ENCODE results near the gene THEMIS.
"Not testable (repeated sequence)": the region's sequence is repeated elsewhere in the genome, so short reads cannot be mapped to it uniquely, and the experiment has no call there.

The THEMIS gene

DNA sequence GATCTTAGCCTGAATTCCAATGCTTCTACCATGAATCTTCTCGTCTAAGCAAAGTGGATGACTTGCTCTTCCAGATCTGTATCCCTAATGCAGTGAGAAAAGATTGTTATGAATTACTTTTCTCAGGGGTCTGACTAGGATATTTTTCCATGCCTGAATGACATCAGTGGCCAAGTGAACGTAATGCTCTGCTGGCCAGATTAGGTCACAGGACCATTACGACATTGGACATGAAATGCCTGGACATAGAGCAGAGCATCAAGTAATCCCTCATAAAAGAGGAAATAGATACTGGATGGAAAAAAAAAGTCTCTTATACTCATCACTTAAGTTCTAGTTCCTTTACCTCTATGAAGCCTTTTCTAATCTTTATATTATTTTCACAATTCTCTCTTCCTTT, 12.1 kb upstream of the THEMIS start:
- DNase-seq (ENCODE audit: low spot score): no peak

DNA sequence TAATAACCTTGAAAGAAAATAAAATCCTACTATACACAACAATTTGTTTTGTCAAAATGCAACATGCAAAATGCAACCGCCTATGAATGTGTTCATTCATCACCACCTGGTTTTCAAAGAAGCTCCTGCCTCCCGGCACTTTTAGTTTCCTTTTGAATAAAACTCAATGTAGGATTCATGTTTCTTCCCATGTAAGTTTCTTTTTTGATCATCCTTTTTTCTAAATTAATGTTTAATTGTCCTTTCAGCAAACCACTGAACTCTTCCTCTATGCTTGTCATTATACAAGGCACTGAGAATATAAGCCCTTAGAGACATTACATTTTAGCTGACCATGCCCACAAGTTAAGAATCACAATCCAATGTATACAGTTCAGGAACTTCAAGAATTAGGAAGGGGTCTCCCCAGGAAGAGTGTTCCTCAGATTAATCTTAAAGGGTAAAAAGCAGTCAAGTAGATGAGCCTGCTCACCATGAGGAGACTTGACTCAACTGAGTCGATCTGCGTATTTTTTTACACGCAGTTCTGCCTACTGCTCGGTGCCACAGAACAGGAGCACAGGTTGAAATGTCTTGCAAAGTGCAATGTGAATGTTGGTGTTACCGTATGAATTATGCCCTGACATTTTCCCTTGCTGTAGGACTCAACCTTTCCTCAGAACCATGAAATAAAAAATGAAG, 7.2 kb upstream of the THEMIS start:
- peak; percentile 90 for DNase-seq (ENCODE audit: low spot score)

DNA sequence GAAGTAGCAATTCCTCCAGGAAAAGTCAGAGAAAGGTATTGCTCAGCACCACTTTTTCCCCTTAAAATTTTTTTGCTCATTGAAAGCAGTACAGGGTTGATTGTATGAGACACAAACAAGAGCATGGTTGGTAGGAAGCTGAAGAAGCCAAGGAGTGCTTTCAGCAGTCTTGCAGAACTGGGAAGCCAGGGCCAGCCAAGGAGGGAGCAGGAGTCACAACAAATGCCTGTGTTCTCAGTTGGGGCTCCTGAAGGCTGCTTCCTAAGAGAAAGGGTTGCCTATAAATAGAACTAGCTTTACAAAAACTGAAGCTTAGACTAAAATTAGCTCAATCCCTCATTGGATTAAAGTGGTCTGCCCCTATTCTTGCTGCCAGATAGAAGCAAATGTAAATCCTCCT, 3.3 kb upstream of the THEMIS start:
- no peak for DNase-seq (ENCODE audit: low spot score)

DNA sequence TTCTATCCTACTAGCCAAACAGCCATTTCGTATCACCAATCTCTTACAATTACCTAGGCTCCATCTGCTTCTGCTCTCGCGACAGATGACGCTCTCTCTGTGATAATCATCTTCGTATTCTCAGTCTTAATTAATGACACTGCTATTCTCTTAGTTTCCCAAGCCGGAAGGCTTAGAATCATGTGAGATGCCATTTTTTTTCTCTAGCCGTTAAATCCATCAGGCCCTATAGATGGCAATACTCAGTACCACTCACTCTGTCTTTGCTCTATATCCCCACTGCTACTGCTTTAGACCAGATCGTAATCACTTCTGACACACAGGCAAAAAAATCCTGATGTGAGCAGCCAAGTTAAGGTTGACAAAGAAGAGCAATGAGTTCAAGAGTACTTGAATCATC, 2.1 kb upstream of the THEMIS start:
- no peak for DNase-seq (ENCODE audit: low spot score)

DNA sequence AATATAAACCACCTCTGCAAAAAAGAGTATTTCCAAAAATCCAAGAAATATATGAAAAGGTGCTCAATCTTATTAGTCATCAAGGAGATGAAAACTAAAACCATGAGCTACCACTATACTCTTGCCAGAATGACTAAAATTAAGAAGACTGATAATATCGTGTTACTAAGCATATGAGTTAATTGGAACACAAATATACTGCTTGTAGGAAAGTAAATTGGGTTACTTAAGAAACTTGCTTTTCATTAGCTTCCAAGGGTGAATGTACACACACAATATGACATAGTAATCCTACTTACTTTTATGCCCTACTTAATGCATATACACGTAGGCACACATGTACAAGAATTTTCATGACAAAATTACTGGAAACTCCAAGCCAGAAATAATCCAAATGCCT, 3.4 kb downstream of the THEMIS start:
- DNase-seq (ENCODE audit: low spot score): peak; percentile 77

DNA sequence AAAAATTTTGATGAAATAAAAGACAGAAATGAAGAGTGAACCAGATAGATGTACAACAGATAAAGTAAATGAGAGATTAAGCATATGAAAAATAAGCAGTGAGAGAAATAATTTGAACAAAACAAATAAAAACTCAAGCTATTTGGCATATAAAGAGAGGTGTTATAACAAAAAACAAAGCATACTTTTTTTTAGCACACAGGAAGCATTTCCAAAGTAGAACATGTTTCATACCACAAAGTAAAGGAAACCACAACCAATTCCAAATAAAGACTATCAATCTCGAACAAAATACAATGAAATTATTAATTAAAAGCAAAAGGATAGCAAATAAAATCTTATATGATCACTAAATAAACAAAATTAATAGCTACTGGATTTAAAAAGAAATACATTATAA, 6.8 kb downstream of the THEMIS start:
- no peak for DNase-seq (ENCODE audit: low spot score)

DNA sequence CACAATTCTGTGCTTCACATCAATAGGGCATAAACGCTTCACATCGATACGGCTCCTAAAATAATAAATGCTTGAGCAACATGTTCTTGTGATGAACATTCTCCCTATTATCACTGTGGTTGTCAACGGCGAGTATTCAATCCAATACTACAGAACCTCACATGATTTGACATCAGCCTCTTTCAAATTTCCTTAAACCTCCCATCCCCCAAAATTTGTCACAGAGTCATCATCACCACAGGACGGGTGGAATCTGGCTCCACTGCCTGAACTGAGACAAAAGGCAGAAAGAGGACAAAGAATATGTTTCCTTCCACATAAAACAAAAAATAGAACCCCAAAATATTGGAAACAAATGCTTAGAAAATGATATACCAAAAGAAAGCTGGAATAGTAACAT, 7.3 kb downstream of the THEMIS start:
- peak; percentile 85 for DNase-seq (ENCODE audit: low spot score)

DNA sequence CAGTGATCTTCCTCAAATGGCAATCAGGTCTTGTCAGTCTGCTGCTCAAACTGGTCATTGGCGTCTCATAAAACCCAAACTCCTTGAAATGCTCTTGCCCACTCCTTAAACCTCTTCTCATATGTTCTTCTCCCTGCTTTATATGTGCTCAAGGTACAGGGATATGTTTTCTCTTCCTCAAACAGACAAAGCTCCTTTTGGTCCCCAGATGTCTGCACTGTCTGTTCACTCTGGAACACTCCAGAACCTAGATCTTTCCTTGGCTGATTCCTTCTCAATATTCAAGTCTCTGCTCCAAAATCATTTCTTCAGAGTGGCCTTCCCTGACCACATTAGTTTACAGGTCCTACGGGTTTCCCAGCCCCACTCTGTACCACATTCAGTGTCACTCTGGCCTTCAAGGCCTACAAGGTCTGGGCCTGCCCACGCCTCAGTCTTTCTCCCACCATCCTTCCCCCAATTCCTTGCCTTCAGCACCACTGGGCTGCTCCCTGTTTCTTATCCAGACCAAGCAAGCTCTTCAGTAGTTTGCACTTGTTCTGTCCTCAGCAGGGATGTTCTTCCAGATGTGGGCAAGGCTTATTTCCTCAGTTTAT, 9.0 kb downstream of the THEMIS start:
- DNase-seq (ENCODE audit: low spot score): no peak

DNA sequence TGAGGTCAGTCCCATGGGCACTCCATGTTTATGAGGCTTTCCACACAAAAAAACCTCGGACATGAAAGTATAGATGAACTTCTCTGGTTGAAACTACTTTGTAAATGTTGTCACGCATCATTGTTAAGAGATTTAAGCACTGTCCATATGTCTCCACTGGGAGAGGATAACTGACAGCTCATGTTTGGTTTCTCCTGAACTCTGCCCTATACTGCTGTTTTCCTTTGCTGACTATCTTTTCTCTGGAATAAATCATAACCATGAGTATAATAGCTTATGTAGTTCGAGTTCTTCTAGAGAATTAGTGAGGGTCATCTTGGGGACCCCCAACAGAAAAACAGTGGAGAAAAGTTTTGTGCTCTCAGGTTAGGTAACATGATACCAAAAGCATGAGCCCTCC, 14.3 kb downstream of the THEMIS start:
- DNase-seq (ENCODE audit: low spot score): no peak

DNA sequence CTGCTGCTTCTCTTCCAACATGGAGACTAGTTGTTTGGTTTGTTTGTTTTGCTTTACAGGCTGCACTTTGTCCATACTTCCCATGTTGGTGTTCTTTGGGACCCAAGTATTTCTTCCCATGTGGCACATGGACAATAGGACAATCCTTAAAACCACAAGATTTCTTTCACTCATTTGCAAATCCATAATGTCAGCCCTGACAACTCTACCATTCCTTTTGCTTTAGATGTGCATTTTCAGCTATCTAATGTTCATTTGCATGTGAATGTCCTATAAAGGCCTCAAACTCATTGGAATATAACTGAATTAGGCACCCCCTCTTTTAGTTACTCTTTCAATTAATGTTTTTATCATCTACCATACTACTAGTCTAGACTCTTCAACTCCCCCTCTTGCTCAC, 16.7 kb downstream of the THEMIS start:
- no peak for DNase-seq (ENCODE audit: low spot score)

DNA sequence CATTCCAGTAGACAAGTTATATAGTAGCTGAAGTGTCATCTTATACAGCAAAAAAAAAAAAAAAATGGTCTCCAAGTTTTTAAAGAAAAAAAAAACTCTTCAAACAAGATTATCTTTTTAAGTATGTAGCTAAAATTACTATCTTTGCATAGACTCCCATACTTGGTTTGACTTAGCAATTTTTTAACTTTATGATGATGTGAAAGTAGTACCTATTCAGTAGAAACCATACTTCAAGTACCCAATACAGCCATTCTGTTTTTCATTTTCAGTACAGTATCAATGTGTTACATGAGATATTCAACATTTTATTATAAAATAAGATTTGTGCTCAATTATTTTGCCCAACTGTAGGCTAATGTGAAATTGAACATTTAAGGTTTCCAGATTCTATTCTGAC, 18.9 kb downstream of the THEMIS start:
- not testable (repeated sequence) for DNase-seq (ENCODE audit: low spot score)

DNA sequence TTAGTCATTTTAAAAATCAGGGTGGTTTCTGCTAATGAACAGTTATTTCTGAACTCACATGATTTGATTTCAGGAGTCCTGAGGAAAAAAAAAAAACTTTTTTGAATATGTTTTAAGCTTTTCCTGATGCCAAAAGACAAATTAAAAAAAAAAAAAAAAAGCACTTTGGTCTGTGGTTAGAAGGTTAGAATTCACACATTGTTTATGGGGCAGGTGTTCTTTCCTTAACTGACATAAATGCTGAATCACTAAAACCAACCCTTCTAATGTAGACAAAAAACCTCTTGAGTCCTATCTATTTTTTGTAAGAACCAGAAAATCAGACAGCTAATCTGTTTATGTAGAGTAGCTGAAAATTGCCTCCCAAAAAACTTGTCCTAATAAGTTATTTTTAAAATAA, 20.4 kb downstream of the THEMIS start:
- DNase-seq (ENCODE audit: low spot score): peak; percentile 72

DNA sequence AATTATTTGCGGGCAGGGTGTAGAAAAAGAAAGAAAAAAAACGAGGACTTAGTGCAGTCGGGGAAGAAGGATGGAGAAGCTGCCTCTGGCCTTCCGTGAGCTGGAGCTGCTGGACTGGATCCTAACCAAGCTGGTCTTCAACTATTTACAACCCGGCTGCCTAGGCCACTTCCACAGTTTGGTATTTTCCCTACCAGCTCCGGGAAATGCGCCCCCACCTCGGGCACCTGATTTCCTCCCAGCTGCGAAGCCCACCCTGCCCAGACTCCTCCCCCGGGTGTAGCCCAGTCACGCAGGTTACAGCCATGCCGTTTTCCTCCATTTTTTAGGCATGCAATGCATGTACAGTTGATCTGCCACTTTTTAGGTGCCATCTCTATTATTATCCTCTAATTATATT, 21.2 kb downstream of the THEMIS start:
- DNase-seq (ENCODE audit: low spot score): peak; percentile 52

DNA sequence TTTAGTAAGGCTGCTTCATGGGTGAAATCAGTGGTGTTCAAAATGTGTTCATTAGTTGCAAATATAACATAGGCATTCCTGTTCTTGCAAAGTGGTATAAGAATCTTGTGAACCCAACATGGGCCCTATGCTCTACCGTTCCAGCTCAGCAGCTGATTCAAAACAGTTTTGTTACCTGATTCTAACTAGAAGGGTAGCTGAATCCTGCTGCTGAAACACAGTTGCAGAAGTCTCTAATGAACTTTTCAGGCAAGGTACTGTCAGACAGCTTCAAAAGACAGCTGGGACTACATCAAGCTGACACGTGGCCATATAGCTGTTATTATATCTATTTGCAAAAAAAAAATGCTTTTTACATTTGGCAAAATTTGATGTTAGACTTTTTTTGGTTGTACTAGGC, 22.7 kb downstream of the THEMIS start:
- DNase-seq (ENCODE audit: low spot score): peak; percentile 64

DNA sequence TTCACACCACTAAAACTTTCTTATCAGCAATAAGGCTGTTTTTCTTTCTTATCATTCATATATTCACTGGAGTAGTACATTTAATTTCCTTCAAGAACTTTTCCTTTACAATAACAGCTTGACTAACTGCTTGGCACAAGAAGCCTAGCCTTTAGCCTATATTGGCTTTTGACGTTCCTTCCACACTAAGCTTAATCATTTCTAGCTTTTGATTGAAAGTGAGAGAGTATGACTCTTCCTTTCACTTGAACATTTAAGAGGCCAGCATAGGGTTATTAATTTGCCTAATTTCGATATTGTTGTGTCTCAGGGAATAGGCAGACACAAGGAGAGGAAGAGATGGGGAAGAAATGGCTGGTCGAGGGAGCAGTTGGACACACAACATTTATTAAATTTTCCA, 23.6 kb downstream of the THEMIS start:
- peak; percentile 78 for DNase-seq (ENCODE audit: low spot score)

DNA sequence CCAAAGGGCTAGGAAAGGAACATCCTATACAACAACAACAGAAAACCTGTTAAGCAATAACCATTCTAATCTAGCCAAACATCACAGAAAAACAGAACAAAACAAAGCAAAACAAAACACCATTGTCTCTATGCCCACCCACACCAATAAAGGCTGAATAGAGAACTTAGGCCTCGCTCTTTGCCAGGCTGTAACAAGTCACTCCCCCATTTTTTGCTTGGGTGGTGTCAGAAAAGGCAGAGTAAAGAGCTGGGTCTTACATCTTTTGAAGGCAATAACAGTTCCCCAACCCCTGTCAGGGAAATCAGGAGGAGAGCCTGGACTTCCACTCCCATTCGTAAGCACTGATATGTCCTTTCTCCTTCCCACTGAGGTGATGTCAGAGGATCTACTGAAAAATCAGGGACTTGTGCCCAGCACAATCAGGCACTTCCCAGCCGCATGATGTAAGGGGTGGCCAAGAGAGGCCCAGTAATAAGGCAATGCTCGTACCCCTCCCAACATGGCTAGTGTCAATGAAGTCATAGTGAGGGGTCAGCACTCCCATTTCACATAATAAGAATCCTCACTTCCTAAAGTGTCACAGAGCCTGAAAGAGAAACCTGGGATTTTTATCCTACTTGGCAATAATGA, 31.0 kb downstream of the THEMIS start:
- no peak for DNase-seq (ENCODE audit: low spot score)

DNA sequence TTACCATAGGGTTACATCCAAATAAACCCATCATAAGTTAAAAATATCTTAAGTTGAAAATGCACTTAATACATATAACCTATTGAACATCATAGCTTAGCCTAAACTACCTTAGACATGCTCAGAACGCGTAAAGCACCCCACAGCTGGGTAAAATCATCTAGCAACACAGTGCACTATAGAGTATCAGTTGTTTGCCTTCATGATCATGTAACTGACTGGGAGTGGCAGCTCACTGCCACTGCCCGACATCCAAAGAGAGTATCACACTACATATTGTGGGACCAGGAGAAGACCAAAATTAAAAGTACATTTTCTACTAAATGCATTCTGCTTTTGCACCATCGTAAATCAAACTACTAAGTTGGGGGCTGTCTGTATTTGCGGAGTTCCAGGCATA, 31.7 kb downstream of the THEMIS start:
- DNase-seq (ENCODE audit: low spot score): no peak

DNA sequence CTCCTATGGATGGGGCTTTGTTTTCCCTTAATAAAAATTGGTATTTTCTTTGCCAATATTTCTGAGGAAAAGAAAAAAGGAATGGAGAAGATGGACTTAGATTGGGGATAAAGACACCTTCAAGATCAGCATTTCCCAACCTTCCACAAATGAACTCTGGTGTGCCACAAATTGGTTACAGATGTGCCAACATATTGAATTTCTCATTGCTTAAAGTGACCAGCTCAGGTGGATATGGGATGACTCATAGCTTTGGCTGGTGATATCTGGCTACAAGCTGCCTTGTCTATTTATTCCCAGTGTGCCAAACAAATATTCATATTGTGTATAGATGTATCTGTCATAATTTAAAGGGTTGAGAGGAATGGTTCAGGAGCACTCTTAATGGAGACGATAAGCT, 32.5 kb downstream of the THEMIS start:
- DNase-seq (ENCODE audit: low spot score): no peak

DNA sequence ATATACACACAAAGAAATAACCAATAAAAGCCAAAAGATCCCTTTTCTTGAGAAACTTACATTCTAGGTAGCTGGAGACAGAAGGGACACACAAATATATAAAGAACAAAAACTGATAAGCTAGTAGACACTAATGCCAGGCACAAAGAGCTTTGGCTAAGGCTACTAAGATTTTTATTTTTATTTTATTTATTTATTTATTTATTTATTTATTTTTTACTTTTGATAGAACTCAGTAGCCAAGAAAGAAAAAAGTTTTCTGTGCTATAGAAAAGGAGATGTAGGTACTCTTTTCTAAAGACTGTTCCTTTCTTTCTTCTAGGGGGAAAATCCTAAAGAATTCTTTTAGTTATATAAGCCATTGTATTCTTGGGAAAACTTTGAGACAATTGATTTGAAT, 34.1 kb downstream of the THEMIS start:
- no peak for DNase-seq (ENCODE audit: low spot score)

DNA sequence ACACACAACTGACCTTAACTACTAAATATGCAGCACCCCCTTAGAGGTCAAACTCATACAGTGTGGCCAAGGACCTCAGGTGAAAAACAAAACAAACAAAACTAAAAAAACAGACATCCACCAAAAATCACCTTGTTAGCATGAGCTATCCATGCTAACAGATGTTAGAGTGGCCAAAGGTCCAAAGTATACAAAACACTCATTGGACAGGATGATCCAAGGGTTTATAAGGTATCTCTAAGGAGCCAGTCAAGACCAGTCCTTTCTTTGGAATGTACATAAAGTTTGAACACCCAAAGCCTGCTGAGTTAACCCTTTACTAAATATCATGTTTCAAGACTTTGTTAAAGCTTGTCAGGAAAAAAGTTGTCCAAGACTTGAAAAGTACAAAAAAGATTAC, 35.8 kb downstream of the THEMIS start:
- no peak for DNase-seq (ENCODE audit: low spot score)

DNA sequence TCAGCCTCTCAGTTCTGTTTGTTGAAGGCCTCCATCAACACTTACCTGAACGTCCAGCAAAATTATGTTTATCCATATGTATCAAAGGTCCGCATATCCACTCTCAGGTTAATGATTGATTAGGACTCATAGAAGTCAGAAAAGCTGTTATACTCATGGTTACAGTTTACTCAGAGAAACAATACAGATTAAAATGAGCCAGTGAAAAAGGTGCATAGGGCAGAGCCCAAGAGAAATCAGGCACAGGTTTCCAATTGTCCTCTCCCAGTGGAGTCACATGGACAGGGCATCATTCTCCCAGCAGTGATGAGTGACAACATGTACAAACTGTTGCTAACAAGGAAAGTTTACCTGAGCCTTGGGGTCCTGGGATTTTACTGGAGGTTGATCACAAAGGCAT, 36.2 kb downstream of the THEMIS start:
- DNase-seq (ENCODE audit: low spot score): no peak

DNA sequence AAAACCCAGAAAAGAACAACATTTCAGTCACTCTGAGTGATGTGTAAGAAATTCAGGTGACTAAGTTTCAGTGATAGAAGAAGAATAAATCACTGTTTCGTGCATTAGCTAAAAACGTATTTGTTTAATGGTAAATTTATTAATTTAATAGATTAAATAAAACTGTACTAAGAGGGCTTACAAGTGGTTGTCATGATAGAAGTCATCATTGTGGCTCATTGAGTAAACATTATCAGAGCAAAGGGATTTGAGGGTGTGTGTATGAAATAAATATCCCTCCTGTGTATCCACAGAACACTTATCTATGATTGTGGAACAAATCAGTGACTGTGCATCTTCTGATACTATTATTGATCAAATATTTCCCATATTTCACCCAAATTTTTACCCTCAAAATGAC, 40.1 kb downstream of the THEMIS start:
- no peak for DNase-seq (ENCODE audit: low spot score)

DNA sequence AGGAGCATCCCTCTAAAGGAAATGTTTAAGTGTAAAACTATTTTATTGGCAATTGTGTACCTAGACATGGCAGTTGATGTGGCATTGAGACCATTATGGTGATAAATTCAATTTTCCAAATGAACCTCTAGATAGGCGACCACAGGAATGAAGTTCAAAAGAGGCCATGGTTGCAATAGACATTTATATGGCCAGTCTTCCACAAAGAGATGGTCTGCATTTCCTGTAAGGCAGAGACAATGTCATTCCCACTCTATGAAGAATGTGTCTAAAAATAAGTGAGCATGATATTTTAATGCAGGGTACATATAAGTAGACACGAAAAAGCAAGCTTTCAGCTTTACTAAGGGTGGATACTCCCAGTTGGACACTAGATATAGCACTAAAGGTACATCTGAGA, 40.9 kb downstream of the THEMIS start:
- no peak for DNase-seq (ENCODE audit: low spot score)
